GM03348 (cell line): ENCODE measurements around the gene CAMTA1.
A peak's percentile ranks its signal among the peaks of the same experiment; 100 is the strongest.

Experiments used
- DNase-seq: peaks from one replicate; pipeline ENCODE4 v3.0.0; 2012; ENCODE audit warnings: low spot score

Gene CAMTA1

DNA sequence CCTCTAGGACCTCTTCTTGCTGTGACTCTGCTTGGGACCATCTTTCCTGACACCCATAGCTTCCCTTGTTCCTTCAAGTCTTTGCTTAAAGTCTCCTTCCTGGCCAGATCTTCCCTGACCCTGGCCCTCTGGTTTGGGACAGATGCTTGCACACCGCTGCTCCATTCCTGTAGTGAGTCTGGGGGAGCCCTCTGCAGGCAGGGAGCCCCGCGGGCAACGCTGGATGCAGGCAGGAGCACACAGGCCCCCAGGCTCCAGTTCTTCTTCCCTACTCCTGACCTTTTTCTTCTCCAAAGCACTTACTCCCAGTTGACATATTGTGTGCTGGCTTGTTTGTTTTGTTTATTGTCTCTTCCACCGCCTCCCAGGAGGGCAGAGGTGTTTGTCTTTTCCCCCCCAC lies 413.4 kb downstream of the CAMTA1 start:
- DNase-seq = no peak

DNA sequence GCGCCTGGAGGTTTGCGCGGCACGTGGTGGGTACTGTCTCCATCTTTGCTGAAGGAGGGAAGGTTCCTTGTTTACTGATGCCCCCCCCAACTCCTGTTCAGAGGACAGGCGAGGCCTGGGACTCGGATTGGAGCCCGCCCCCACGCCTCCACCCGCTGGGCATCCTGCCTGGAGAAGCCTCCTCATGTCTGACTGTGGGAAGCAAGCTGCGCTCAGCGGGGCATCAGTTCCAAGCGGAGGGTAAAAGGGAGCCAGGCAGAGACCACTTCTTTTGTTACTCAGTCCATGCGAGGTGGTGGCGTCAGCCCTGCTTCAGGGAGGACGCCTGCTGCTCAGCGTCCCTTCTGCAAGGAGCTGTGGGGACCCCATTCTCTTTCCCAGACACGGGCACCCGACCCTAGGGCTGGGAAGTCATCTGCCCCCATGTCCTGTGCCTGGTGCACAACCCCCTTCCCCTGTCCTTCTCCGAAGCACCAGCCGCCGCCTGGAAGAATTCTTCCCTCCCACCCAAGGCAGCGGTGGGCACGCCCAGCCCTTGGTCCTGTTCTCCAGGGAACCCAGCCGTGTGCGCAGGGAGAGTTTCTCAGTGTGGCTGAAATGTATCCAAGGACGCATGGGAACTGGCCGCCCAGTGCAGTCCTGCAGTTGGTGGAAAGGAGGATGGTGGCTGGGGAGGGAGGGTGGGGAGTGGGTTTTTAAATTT lies 414.0 kb downstream of the CAMTA1 start:
- no peak for DNase-seq

DNA sequence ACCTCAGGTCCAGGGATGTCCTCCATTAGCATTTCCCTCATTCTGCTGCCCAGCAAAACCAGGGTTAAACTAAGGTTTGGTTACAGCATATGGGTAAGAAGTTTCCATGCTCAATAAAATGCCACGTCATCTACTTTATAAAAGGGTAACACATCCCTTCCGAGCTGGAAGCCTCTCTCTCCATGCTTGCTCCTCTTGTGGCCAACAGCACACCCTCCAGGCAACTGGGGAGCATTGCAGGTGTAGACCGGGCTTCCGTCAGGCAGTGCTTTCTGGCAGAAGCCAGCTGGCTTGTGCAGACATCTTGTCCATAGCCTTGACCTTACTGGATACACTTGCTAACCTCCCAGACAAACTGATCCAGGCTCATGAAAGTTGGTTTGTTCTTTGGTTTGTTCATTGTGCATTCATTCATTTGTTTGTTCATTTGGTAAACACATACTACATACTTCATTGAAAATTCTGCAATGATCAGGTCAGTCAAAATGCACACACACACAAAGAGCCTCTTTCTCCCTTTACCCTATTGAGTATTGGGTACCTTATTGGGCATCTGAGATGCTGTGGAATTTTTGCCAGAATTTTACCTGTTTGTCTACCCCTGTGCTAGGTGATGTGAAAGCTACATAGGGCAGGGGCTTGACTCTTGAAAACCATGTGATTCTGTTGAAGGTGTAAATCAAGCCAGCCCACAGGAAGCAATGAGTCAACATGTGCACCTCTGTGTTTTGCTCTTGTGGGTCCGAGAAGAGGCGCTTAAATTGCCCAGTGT lies 422.8 kb downstream of the CAMTA1 start:
- peak; percentile 61 for DNase-seq

DNA sequence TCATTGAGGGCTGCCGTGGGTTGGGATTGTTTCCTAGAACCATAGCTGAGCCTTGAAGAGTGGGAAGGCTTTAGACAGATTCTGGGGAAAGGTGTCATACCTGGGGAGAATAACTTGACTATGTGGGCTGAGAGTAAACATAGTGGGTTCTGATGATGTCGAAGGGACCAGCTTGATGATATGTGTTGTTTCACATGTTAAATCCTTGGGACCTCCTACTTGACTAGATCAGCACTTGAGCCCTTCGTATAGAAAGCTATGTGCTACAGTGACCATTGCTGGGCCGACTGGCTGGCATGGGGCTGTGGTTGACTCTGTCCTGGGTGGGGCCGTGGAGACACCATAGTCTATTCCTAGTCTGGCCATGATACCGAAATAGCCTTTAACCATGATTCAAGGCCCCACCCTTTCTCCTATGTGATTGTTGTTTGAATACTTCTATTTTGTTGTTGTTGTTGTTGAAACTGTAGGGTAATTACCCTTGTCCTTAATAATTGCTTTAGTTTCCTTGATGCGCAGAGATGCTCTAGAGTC lies 423.5 kb downstream of the CAMTA1 start:
- no peak for DNase-seq

DNA sequence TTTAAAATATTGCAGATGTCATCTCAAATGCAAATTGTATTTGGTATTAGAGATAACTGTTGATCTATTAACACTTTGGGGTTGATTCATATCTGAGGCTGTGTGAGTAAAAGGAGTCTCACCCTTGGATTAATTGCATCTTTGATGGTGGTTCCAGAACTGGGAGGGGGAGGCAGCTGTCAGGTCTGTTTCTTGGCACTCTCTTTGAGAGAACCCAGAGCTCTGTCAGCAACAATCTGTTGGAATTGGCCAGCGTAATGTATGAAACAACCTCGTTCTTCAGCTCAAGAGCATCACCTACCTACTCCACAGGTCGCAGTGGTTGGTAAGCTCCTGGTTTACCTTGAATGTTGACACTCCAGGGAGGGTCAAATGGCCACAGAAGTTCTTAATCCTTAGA lies 424.1 kb downstream of the CAMTA1 start:
- no peak for DNase-seq

DNA sequence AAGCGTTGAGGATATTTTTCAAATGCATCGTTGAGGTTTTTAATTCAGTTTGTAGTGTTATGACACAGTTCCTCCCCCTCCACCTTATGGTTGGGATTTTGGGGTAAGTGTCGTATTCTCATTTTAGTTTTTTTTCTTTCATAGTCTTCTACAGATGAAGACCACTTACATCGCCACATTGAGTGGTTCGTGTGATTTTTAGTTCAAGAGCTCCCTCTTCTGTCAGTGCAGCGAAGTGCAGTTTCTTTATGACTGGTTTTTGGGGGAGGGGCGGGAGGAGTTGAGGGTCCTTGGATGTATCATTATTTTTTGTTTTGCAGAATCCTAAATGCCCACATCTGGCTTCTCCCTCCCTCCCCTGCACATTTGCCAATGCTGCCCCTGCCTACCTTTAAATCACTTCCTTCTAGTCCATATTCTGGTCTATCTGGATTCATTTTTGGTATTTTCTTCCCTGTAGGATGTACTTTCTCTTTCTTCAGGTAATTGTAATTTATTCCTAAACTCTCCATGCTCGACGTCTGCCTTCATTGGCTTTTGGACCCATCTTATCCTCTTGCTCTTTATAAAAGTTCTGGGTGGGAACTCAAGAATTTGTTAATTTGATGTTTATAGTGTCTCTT lies 433.1 kb downstream of the CAMTA1 start:
- DNase-seq = peak; percentile 54

DNA sequence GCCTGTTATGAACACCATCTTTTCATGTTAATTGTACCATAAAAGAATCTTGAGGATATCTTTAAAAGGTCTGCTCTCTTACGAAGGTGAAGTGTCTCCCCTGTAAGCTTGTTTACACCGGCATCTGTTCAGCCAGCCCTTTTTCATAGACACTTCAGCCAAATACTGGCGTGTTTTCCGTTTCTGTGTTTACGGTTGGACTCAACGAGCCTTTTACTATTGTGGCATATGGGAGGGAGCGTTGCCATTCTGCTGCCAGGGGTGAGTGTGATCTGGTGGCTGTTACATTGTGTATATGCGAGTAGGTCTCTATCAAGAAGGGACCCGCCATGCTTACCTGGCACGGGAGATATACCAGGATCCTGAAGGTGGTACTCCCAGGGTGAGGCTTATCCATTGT lies 433.8 kb downstream of the CAMTA1 start:
- DNase-seq = no peak

DNA sequence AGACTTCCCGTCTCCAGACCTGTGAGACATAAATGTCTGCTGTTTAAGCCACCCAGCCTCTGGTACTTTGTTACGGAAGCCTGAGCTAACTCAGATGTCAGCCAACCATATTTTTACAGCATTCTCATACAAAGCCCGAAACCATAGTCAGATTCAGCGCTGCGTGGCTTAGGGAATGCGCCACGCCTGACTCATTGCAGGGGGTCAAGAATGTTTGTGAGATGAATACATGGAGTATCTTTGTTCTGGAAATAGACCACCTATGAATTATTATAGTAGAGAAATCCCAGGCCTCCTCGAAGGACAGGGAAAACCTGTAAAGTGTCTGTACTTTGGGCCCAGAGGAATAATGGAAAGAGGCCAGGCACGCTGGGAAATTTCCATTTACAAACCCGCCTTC lies 434.8 kb downstream of the CAMTA1 start:
- DNase-seq = no peak

DNA sequence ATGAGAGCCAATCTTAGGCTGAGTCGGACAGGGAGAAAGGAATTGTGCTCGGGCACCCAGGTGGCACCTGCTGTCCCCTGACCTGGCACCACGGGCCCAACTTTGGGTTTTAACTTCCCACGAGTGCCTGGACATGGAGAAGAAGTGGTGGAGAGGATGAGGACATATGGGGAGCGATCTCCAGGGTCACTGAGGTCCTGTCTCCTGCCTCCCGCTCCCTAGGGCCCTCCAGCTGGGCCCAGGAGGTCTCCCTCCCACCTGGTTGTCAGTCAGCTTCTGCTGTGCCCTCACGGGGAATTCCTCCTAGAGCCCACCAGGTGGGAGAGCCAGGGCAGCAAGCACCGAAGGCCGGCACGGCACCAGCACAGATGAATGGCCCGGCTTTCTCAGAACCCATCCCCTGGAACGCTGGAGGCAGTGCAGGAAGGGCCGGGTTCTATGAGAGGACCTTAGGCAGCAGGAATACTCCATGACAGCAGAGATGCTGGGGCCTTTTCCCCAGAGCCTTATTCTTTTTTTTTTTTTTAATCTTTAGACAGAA lies 435.5 kb downstream of the CAMTA1 start:
- no peak for DNase-seq

DNA sequence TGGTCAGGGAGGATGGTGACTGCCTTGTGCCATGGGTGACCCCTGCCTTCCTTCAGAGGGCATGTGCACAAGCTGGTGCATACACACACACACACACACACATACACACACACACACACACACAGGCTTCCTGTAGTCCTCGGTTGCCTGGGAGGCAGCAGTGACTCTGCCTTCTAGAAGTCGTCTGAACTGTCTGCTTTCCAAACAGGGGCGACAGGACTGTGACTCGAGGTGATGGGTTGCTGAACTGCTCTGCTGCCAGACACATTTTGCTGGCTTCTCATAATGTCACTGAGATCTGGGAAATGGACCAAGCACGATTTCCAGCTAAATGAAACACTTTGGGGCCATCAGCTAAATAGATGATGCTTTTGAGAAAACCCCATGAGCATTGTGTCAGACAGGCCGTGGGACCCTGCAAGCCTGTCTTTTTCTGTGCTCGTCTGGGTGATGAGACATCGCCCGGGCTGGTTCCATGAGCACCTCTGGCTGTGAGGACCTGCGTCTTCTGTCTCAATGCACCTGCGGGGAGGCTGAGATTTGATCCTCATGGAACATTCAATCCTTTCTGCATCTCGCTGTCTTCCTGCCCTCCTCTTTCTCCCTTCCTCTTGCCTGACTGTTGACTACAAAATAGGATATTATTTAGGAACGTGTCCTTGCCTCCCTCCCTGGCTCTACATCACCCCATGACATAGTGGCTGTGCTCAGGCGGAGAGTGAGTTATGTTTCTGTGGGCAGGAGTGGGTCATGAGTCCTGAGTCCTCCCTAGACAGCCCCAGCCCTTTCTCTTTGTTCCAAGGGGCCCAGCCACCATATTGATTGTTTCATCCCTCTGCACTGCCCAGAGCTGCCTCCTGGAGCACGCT lies 436.8 kb downstream of the CAMTA1 start:
- no peak for DNase-seq

DNA sequence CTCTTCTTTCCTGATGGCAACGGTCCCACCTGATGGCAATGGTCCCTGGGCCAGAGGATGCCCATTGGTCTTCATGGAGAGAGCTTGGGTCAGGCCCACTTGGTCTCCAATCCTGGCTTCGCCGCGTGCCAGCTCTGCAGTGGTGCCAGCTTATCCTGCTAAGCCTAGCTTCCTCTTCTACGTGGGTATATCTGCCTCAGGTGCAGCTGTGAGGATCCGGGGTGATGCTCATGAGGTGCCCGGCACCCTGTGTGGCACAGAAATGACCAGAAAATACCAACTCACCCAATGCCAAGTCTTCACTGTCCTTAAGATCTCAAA lies 437.4 kb downstream of the CAMTA1 start:
- DNase-seq = no peak

DNA sequence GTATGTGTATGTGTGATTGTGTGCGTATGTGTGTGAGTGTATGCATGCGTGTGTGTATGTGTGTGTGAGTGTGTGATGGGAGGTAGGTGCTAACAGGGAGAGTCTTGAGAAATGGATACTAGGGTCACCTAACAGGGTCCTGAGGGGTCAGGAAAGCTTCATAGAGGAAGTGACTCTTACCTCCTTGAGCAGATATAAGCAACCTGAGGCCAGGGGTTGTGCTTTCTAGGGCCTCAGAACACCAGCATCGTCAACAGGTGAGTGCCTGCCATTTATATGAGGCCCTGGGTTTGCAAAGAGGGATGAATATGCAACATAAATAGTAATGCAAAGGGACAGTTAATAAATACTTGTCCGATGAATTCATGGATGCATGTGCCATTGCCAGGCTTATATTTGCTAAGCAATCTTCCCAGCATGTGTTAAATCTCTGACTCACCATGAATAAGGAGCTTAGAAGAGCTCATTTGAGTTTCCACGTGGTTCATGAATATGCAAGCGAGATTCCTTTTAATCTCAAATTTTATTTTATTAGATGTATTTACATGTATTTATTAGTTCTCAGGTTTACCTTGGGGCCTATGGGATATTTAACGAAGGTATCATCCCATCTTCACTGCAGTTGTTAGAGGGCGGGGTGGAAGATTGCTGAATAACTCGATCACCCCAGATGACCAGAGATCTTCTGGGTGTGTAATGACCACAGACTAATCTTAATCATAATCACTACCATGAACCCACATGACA lies 438.3 kb downstream of the CAMTA1 start:
- peak; percentile 80 for DNase-seq

DNA sequence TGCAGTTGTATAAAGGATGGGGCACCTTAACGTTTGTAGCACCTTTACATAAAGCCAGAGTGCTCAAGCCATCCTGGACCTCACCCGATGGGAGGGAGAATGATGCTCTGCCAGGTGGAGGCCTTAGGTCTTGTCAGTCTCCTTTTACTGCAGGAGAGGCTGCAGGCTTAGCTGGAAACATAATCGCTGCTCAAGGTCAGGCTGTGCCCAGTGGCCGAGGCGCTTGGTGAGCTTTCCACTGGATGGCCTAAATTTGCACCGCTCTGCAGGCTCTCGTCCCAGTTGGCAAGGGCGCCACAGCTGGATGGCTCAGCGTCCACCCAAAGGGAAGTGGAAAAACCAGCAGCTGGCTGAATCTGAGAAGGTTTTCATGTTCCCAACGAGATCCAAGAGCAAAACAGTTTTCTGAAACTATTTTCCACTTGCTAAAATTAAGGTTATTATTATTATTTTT lies 438.9 kb downstream of the CAMTA1 start:
- no peak for DNase-seq

DNA sequence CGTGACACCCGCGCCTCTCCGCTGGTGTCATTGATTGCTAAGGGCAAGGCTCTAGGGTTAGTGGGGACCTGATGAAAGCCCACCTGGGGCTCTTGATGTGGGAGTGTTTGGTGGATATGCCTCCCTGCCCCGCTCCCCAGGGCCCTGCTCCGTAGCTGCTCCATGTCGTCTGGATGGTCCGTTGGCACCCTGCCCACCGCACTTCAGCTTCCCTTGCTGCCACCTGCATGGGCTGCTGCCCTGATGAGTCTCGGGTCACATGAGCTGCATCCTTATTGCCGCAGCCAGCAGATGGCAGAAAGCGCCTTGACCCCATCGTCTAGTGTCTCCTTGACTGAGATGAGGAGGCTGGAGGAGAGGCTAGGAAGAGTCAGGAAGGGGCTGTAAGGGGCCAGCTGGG lies 439.4 kb downstream of the CAMTA1 start:
- no peak for DNase-seq

DNA sequence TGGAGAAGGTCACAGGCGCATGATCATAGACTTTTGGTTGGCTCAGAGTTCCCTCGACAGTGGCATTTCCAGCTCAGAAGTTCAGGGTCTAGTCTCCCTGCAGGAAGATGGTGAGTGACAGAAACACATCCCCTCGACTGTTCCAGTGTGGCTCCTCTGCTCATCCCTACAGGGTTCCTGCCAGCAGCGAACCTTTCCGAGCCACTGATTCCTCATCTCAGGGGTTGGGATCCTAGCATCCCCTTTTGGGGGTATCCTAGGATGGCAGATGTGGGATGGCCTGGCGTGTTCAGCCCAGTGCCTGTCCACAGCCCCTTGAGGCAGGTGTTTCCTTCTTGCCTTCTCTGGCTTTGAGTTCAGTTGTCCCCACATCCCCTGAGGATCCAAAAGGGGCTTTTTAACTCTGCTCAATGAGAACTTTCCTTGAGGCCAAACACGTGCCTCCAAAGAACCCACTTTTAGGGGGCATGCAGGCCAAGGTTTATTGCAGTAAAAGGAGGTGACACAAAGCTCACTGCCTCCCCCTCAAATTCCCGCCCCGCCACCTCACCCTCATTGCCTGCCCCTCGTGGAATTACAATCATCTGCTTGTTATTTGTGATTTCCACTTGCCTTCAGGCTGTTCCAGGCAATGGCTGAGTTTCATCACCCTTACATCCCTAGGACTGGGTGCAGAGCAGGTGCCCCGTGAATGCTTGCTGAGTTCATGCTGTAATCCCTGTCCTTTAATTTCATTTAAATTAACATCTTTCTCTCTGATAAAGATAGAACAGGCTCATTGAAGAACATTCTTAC lies 440.7 kb downstream of the CAMTA1 start:
- DNase-seq = no peak

DNA sequence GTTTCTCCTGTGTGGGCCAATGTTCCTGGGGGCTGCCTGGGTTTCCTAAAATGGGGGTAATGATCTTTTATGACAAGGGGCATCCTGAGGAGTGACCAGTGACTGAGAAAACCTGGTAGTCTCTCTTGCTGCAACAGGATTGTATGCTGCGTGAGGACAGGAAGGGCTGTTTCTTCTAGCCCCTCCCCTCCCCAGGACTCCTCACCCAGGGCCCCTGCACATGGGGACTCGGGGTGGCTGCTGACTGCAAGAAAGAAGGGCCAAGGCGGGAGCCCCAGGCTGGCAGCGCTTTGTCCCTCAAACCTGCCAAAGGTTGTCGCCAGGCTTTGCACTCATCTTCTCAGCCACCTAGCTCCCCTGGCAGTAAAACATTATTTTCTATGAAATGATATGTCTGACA lies 442.4 kb downstream of the CAMTA1 start:
- no peak for DNase-seq

DNA sequence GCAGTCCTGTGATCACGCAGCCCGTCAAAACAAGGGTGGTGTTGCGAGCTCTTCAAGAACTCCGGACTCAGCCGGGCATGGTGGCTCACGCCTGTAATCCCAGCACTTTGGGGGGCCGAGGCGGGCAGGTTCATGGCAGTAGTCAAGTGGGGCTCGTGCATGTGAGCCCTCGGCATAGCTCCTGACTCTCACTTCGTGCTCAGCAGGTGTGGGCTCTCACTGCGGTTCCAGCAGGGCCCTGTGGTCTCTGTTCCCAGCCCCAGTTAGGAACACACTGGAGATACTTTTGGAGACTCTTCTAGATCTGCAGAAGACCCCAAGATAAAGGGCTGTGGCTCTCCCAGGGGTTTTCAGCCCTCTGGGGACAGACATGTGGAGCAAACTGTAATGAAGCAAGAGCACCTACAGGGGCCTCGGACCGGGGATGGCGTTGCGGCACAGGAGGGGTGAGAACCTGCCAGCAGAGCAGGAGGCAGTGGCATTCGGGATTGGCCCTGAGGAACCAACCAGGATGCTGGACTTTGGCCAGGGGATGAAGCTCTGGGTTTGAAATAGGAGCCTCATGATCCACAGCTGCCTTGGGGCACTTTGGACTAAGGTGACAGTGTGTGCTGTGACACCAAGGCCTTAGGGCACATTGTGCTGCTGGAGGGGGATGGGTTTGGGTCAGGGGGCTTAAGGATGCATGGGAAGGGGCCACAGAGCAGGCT lies 443.2 kb downstream of the CAMTA1 start:
- no peak for DNase-seq

DNA sequence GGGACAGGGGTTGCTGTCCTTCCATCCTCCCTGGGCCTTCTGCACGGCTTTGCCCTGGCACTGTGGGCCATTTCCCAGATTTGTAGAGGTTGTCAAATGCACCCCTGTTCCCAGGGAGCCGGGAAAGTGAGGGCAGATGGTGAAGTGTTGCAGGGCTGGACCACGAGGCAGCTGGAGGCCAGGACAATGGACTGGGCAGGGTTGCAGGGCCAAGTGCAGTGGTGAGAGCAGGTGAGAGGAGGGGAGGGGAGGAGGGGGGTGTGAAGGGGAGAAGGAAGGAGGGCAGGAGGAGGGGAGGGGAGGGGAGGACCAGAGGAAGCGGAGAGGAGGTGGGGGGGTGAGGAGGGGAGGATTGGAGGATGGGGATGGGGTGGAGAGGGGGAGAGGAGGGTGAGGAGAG lies 443.9 kb downstream of the CAMTA1 start:
- DNase-seq = no peak
